ENCODE results near the gene PIP4K2B.

Gene PIP4K2B

GRCh38 chr17:38743556-38744171 is 55.7 kb downstream of the PIP4K2B start:
- DNase-seq = no peak

DNA sequence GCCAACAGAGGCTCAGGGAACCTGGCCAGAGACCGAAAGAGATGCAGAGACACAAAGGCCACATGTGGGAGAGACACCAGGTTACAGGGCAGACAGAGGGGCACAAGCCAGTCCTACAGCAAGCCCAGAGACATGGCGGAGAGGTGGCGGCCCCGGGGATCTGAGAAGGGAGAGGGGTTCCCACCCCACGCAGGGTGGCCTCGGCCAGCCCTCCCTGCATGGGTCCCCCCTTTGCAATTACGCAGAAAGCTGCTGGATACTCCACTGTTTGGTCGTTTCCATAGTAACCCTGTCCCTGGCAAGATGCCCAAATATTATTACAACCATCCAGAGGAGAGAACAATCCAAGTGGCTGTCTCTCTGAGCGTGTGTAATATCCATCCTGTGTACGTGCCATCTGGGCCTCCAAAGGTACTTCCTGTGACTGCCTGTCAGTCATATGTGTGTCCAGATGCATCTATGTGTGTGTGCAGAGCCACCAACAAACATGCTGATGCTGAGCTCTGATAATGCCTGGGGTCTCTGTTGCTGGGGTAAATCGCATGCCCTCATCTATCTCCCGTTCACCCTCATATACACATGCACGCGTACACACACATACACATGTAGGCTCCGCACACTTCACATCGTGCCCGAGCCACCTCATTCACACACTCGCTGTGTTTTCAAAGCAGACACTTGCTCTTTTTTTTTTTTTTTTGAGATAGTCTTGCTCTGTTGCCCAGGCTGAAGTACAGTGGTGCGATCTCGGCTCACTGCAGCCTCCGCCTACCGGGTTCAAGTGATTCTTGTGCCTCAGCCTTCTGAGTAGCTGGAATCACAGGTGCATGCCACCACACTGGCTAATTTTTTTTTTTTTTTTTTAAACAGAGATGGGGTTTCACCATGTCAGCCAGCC is 56.7 kb downstream of the PIP4K2B start:
- peak; percentile 91 for DNase-seq

DNA sequence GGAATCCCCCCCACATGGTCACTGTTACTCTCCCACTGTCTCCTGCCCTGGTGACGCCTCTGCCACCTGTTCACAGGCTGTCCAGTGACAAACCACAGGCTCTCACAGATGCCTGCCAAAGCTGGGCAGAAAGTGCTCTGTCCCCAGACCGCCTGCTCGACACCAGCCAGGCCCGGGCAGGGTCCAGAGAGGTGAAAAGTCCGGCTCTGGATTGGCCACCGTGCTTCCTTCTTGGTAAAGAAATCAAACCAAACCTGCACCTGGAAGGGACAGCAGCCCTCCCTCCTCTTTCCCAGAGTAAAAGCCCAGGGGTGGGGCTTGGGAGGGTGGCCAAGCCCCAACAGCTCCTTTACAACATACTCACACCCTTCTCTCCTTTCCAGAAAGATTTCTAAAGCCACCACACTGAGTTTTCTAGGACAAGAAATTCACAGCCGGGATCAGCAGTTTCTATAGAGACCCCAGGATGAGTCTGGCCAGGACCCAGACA is 57.4 kb downstream of the PIP4K2B start:
- DNase-seq = no peak

- no peak for DNase-seq
These were observed 57.9 kb downstream of the PIP4K2B start for GRCh38 chr17:38741461-38741860.

GRCh38 chr17:38740806-38741205 is 58.5 kb downstream of the PIP4K2B start:
- DNase-seq = no peak

DNA sequence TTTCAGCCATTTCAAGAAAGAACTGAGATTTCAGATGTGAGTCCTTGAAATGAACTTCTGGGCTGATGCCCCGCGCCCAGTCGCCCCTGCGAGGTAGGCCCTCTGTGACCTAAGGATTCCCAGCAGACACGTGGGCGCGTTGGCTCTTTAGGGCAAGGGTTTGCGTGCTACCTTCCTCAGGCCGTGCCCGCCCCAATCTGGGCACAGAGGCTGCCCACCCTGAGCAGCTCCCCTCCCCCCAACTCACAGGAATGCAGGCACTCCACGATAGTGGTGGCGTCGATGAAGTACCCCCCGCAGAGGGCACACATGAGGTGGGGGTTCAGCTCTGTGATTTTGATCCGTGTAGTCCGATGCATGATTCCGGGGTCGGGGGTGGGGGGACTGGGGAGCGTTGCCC is 59.3 kb downstream of the PIP4K2B start:
- DNase-seq = no peak

GRCh38 chr17:38739305-38739704 is 60.1 kb downstream of the PIP4K2B start:
- no peak for DNase-seq

DNA sequence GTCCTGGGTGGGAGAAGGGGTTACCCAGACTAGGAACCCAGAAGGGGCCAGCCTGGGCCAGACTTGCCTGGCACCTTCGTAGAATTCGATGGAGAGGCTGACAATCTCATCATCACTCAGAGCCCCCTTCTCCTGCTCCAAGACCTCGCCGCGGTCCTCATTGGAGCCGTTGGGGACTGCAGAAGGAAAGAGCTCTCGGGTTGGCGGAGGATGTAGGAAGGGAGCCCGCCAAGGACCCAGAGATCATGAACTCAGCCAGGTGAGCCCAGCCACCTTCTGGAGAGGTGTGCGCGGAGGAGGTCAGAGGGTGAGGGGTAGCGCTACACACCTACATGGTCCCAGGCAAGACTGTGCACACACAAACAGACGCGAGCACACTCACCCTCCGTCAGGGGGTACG is 60.7 kb downstream of the PIP4K2B start:
- no peak for DNase-seq

DNA sequence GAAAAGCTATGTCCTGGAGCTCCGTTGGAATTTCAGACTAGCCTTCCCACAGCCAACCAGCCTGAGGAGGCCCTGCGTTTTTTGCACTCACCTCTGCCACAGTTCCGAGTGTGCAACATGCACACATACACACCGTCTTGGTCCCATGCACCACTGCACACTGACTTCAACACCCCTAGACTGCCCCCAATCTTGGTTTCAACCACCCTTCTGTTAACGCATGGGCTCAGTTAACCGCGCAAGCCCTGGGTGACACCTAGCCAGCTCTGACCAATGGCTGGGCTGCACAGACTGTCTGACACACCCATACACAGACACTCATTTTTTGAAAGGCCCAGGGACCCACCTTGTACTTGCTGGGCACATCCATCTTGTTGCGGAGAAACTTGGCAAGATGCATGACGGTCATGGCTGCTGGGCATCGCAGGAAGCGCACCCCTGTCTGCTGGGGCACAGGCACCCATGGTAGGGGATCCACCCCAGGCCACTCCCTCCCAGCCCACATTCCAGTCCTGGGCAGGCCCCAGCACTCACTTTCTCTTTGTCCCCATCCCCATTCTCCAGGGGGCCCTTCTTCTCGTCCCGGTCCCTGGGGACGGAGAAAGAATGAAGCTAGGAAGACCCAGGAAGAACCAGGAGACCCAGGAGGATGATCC is 61.2 kb downstream of the PIP4K2B start:
- no peak for DNase-seq

- DNase-seq = peak; percentile 39 to 49
These were observed 64.0 kb downstream of the PIP4K2B start for GRCh38 chr17:38735161-38735997.

DNA sequence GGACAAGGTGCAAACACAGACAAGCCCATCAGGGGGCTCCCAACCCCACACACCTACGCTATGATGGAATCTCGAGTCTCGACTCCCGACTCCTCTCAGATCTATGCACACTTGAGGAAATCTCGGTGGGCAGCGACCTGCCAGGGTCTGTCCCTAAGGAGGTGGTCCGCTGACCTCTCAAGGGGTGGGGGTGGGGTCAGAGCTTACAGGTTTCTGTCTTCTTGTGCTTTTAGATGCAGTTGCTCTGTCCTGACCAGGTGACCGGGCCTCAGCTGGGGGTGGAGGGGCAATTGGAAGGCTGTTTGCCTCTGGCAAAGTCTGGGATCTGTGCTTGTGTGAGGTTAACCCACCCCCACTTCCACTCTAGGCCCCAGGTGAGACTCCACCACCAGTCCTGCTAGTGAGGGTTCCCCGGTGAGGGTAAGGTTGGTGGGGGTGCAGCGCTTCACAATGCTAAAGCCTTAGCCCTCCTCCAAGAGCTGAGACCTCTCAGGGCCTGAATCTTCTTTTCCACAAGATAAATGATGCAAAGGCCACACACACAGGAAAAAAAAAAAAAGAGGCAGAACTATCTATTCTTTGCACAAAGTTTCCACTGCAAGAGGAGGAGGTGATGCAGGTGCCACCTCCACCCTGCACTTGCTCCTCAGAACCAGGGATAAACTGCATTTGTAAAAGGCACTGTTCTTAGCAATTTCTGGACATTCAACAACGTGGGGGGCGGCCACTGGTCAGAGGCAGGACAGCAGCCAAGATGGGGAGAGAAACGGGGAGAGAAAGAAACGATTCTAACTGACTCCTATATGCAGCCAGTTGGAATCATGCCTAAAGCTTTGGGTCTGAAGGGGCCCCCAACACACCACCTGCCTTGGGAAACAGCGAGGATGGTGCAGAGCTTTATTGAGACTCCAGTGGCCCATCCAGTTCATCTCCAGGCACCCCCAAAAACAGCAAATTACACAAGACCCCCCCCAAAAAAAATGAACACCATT is 65.1 kb downstream of the PIP4K2B start:
- DNase-seq = peak in 1 of 2 experiments; percentile 18

DNA sequence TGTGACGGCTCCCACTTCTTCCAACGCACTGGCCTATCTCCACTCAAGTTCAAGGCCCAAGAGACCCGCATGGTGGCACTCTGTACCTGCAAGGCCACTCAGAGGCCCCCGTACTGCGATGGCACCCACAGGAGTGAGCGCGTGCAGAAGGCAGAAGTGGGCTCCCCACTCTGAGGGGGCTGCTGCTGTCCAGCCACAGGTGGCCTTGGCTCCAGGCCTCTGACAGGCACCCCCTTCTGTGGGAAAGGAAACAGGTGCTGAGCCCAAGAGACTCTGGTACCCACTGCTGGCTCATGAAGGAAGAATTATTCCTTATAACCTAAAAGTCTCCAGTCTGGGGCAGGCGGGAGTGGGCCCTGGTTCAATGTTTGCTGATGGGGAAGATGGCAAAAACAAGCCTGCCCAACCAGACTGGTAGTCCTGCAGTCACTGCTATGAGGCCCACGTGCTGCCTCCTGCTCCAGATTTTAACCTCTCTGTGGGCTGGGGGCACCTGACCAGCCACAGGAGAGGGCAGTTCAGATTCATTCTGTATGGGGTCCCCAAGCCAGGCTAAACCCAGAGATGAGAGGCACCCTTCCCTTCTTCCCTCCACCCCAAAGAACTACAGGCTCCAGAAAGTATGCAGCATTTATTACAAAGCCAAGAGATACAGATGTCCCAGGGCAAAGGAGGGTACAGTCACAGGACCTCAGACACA is 65.9 kb downstream of the PIP4K2B start:
- no peak for DNase-seq

GRCh38 chr17:38732376-38733281 is 66.7 kb downstream of the PIP4K2B start:
- peak in 1 of 2 experiments; percentile 51 for DNase-seq

DNA sequence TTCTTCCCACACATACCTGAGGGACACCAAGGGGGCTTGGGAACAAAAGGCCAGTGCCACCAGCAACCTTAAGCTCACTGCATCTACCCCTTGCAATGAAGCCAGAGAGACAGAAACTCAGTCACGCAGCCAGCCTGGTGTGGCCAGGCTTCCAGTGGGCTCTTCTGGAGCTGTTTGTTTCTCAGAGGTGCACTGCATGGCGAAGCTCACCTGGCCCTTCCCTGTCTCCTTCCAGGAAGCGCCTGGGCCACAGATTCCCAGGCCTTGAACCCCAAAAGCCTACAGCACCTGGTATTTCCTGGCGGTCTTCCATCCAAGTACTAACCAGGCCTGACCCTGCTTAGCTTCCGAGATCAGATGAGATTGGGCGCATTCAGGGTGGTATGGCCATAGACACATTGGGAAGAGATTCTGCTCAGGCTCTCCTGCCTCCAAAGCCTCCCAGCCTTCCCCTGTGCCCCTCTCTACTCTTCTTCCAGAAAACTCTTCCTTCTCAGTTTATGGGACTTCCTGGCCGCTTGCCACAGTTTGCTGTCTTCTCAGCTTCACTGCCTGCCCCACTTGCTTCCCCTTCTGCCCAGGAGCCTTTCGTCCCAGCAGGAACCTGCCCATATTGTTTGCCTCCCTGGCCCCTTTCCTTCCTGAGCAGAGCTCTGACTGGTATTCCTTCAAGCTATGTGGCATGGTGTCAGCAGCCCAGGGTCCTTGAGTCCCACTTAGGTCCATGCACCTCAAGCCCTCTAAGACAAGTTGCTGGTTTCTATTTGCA is 67.6 kb downstream of the PIP4K2B start:
- DNase-seq = peak in 1 of 2 experiments; percentile 45

DNA sequence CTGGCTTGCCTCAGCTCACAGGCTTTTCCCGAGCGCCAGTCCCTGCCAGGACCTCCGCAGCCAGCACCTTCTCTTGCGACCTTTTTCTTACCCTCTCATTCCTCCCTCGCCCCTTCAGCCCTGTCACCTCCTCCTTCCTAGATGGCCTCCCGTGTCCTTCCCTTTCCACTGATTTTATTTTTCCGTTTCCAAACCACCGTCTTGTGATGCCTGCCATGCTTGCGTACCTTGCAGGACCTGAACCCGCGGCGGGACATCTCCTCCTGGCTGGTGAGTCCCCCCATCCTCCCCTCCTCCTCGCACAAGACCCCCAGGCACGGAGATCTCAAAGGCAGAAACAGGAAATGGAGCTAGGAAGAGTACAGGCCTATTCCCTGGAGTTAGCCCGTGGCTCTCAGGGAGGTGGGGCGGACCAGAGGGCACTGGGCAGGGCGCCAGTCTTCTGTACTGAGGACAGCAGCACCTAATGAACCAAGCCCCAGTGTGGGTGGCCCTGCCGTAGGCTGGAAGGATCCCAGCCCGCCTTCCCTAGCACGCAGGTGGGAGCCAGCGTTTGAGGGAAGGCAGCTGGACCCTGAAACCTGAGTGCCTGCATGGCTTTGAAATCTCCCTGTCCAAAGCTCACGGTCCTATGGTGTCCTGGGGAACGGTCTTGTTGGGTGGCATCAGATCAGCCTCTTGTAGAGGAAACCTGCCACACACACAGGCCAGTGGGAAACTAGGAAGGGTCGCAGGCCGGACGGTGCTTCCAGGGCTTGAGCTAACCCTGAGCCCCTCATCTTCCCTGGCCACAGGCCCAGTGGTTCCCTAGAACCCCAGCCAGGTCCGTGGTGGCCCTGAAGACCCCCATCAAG is 68.6 kb downstream of the PIP4K2B start:
- DNase-seq = peak in 1 of 2 experiments; percentile 61

DNA sequence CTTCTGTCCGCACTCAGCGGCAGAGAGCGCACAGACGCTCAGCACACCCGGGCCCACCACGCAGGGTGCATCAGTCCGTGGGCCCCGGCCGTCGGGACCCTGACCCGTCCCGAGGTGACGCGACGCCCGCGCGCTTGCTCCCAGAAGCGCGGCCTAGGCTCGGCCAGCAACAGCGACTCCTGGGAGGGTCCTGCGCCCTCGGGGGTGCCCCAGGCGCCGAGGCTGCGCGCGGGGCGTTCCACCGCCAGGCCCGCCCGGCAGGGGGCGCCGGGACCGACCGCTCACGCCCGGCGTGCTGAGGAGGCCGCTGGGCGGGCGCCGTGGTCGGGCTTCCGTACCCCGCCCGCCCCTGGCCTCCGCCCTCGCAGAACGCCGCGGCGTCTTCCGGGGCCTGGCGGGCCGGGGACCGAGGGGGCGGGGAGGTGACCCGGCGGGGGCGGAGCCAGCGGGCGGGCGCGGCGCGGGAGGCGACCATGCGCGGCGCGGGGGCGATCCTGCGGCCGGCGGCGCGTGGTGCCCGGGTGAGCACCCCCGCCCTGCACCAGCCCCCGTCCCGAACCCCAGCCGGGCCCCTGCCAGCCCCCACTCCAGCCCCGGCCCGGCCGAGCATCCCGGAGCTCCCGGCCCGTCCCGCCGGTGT is 69.3 kb downstream of the PIP4K2B start, which contains the start of gene CISD3:
Gene CISD3 (plus strand): TSS at position 456 of the 640 bp plus-strand sequence. CDS start 18 bp downstream, at position 474.
- DNase-seq = peak in 1 of 2 experiments; percentile 86

DNA sequence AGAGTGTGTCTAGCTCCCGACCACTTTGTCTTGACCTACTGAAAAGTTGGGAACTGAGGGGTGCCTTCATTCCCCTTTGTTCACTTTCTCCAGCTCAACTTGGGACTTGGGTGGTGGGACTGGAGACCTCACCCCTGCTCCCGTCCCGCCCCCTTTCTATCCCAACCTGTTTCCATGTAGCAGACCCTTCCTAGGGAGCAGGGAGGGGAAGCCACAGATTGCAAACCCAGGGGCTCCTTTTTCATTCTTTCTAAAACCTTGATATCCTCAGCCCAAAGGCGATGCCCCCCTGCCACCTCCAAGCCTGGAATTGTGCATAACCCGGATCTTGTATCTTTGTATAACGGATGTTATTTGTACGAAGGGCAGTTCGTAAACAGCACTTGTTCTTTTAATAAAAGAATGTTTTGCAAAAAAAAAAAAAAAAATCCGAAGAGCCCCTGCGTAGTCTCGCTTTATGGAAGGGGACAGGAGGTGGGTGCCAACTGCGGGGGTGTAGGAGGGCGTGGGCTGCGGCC is 69.9 kb downstream of the PIP4K2B start:
- no peak for DNase-seq
